Activated CD4-positive, alpha-beta T cell treated with anti-CD3 and anti-CD28 coated beads for 4 hours (primary cell): ENCODE results near the gene TOPAZ1.
A peak's percentile ranks its signal among the peaks of the same experiment; 100 is the strongest.
"Not testable (repeated sequence)": the region's sequence is repeated elsewhere in the genome, so short reads cannot be mapped to it uniquely, and the experiment has no call there.

Experiments
- DNase-seq, 2 donors: peaks; one replicate each; pipeline ENCODE4 v3.0.0-alpha.2; 2020

The TOPAZ1 gene

DNA sequence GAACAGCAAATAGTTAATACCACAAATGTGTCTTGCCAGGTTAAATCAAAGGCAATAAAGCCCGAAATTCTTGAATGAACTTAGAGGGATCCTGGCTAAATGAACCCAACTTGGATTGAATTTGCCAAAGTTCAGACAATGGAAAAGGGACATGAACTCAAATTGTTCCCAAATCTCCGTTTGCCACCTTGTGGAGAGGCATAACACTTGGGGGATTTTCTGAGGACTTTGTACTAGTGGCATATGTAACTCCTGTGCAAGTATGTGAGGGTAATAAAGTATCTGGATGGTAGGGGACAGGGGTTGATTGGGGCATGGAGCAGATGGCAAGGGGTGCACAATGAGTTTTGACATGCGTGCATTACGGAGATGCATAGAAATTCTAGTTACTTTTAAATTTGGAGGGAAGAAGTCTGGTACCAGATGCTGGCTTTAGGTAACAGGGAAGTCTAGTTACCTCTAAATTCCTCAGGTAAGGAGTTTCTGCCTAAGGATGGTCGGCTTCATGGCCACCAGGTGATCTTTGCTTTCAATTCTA is 95.6 kb downstream of the TOPAZ1 start:
- no peak for DNase-seq

DNA sequence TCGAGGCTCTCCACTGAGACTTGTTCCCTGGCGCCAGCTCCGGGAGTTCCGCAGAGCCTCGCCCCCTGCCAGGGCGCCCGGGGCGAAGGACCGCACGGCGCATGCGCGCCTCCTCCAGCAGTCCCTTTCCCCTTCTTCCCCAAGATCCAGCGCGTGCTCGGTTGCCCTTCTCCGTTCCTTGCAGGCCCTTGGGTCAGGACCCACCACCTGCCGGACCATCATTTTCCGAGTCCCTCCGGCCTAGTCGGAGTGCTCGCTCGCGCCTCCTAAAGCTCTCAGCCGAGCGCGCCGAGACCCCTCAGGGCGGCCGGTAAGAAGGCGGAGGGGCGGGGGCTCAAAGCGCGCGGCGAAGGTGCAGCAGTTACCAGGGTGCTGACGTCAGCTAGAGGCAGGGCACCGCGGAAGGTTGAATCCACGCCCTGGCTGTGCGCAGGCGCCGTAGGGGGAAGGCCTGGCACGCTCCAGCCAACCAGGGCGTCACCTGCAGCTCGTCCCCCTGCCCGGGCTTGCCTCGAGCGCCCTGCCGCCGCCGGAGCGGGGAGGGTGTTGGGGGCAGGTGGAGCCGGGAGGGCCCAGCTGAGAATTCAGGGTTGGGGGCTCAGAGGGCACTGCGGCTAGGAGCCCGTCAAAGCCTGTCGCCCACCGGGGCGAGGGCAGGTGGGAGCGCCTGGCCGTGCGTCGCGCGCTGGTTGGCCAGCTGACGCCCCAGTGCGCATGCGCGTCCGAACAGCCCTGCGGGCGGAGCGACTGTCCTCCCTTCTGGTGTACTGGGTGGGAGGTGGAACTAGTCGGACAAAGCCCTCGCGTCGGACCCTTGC is 96.5 kb downstream of the TOPAZ1 start, which contains the start of gene TCAIM:
TCAIM (plus strand) TSS at position 757 of the 818 bp plus-strand sequence. CDS start 16,017 bp downstream, outside the sequence.
- DNase-seq, result peak; percentile 98 to 99

DNA sequence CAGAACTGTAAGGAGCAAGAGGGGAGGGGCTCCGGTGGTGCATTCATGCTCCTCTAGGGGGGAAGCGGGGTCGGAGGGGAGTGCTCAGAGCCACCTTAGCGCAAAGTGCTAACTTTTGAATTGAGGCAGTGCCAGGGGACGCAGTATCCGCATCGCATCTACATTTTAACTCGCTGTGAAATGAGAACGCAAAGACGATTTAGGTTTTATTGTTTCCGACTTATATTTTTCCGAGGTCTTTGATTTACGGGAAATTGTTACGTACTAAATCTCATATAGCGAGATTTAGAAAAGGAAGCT is 97.1 kb downstream of the TOPAZ1 start:
- no peak for DNase-seq

DNA sequence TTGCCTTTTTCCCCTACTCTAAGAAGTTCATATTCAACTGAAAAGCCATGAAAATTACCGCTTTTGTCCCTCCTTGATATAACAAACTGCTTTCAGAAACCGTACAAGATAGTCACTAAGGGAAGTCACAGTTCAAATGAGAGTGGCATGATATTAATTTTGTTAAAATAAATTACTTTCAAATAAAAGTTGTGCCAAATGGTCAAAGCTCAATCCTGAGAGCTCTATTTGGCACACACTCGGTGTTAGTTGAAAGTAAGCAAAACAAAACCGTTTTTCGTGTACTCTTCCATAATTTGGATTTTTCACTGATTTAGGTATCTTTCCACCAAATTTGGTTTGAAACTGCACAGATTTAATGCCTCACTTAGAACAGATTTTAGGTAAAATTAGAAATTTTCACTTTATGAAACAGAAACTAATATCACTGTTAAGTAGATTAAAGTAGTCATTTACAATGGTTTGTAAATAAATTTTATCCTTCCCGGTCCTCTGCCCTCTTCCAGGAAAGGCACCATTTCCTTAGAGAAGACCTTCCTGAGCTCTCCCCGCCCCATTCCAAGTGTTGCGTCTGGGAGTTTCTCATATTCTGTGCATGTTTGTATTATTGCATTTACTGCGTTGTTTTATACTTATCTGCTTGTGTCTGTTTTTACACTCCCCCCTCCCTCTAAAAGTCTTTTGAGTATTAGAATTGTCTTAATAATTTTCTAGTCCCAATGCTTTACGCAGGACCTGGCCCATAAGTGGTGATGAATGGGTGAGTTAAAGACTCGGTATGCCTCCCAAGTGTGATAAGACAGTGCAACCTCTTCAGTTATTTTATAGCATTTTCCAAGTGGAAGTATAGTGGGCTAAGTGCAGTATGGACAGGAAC is 97.7 kb downstream of the TOPAZ1 start:
- DNase-seq, result no peak

DNA sequence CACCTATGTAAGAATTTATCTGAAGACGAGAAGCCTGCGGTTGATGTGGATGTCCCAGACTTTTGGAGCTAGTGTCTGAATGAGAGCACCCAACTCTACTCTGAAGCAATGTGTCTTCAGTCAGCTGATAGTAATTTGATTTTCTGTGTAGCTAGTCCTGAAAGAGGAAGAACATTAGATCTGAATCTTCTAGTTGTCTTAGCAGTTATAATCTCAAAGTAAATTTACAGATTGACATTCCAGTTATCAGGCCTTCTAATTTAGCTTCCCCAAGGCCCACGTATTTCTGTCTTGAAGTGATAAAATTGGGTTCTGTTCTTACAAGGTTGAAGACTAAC is 98.3 kb downstream of the TOPAZ1 start:
- no peak for DNase-seq

DNA sequence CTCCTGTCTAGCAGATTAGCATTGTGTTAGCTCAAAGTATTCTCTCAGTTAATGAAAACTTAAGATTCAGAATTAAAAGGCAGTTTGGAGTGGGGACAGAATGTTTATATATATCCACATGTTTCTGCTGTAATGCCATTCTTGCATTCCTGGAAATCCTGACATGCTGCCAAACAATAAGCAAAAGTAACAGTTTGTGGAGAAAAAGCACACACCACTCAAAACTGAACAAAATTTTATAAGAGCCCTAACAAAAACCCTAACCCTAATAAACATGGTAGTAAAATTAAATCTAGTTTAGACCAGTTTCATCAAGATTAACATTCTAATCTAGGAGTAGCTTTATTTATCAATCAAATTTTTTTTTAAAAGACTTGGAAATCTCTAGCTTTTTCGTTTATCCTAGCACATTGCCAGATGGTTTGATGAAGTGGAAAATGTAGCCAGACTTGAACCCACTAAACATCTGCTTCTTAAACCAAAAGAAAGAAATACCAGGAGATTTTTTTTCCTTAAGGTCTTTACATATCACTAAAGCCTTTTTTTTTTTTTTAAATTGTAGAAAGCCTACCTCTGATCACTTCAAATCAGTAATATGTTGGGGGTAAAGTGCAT is 100.6 kb downstream of the TOPAZ1 start:
- DNase-seq, result no peak

DNA sequence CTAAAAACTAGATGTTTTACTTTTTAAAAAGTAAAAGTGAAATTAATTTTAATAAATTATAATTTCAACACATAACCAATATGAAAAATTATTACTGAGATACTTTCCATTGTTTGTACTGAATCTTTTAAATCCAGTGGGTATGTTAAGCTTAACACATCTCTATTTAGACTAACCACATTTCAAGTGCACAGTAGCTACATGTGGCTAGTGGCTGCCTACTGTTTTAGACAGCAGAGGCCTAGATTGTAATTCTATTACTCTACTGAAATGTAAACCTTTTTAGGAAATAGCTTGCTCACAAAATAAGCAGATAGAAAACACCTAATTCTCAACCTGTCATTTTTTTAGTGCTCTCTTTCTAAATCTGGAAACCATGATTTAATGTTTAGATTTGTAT is 101.7 kb downstream of the TOPAZ1 start:
- DNase-seq, result no peak

DNA sequence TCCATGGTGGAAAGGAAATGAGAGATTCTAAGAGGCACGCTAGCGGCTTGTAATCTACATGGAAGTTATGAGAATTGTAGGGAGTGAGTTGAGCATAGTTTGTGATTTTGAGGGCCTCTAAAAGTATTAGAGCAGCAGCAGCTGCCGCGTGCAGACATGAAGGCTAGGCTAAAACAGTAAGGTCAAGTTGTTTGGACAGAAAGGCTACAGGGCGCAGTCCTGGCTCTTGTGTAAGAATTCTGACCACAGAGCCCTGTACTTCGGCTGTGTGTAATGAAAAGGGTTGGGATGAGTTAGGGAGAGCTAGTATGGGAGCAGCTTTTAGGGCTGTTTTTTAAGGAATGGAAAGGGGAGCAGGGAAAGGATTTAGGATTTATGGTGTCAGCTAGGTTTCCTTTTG is 104.9 kb downstream of the TOPAZ1 start:
- not testable (repeated sequence) for DNase-seq

DNA sequence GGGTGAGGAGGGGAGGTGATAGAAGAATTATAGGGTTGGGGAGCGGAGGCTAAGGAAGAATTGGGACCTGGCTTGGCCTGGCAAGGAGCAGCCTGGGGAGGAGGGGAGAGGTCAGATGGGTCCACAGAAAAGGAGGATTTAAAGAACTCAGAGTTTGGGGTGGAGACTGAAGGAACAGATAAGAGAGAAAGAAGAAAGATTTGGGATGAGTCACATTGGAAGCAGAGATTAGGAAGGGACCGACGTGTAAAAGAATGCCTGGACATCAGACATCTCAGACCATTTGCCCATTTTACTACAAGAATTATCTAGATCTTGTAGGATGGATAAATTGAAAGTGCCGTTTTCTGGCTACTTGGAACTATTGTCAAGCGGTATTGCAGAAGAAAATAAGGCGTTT is 107.3 kb downstream of the TOPAZ1 start:
- DNase-seq, result no peak

DNA sequence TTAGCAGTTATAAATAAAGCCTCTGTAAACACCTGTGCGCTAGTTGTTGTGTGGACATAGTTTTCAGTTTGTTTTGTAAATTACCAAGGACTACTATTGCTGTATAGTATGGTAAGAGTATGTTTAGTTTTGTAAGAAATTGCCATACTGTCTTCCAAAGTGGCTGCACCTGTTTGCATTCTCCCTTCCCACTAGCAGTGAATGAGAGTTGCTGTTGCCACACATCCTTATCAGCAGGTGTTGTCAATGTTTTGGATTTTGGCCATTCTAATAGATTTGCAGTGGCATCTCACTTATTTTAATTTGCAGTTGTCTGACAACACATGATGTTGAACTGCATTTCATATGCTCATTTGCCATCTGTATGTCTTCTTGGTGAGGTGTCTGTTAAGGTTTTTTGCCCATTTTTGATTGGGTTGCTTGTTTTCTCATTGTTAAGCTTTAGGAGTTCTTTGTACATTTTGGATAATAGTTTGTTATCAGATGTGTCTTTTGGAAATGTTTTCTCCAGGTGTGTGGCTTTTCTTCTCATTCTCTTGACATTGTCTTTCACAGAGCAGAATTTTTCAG is 111.8 kb downstream of the TOPAZ1 start:
- no peak for DNase-seq

DNA sequence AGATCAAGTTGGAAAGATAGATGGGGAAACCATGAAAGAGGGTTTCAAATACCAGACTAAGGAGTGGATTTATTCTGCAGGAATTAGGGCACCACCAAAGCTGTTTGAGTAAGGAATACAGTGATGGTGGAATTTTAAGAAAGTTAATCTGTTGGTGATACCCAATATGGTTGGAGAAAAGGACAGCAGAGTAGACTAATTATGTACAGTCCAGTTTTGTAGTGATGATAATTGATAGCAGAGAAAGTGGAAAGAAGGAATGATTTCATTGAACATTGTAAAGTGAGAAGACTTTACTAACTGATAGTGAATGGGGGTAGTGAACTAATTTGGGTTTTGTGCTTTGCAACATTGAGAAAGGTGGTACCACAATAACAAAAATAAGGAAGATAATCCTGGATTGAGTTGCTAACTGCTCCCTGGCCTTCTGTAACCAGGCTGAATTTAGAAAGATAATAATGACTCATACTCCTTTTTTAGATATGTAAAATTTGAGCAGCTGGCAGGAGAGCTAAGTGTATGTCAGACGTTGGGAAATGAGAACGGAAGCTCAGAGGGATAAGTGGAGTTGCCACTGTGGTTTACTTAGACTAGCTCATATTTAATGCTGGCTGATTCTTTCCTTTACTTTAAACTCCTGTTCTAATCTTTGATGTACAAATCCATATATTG is 113.8 kb downstream of the TOPAZ1 start:
- DNase-seq, result no peak

DNA sequence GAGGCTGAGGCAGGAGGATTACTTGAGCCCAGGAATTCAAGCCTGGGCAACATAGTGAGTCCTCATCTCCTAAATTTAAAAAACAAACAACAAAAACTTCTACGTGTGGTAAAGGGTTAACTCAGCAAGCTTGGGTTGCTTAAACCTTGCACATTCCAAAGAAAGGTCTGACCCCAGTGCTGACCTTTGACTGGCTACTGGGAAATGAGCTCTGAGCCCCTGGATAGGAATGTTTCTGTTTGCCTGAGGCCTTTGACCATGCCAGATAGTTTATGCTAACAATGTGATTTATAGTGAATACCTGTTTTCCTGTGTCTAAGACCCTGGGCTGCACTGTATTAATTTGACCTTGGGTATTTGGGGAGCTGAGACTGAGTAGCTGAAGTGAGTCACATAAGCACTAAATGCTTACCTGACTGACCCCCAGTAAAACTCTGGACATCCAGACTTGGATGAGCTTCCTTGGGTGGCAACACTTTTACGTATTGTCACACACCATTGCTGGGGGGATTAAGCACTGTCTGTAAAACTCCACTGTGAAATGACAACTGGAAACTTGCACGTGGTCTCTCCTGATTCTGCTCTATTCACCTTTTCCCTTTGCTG is 117.6 kb downstream of the TOPAZ1 start:
- DNase-seq, result no peak

DNA sequence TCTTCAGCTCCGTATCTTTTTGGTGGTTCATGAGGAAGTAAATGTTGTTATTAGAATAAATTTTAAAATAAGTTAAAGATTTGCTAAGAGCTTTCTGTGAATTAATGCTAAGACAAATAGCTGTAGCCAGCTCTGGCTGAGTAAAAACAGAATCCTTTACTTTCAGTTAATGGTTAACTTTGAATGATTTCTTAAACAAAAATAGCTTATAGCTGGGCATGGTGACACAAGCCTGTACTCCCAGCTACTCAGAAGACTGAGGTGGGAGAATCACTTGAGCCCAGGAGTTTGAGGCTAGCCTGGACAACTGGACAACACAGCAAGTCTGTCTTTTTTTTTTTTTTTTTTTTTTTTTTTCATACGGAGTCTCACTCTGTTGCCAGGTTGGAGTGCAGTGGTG is 121.9 kb downstream of the TOPAZ1 start:
- no peak for DNase-seq

DNA sequence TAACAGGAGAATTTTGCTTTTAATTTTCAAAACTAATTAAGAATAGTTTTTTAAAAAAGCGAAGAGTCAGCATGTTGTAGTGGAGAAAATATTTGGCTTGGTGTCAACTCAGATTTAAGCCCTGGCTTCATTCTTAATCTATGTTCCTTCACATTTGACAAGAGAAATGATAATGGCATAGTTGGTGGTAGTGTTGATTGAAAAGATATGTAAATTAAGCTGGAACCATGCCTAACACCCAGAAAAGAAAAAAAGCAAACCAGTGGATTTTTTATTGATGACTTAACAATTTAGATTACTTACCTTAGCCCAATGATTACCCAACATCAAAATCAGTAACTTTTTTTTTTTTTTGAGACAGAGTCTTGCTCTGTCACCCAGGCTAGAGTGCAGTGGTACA is 124.3 kb downstream of the TOPAZ1 start:
- no peak for DNase-seq

DNA sequence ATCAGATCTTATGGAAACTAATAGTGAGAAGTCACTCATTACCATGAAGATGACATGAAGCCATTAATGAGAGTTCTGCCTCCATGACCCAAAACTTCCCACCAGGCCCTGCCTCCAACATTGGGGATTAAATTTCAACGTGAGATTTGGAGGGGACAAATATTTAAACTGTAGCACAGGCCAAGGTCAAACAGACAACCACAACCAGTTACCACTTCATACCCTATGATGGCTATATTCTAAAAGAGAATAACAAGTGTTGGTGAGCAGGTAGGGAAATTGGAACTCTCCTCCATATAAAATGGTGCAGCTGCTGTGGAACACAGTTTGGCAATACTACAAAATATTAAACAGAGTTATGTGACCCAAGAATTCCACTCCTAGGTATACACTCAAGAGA is 133.8 kb downstream of the TOPAZ1 start:
- DNase-seq, result no peak
